ENCODE data around the gene CHAC1. TPM values are rescaled to one million over a fixed set of nuclear protein-coding genes. Genes with fewer than 3 reads are reported as not detected.

The CHAC1 gene
- total RNA-seq, 4 donors from 2014 or later = 0.66 to 1.6 (median 1.2) TPM; not detected in 1

DNA sequence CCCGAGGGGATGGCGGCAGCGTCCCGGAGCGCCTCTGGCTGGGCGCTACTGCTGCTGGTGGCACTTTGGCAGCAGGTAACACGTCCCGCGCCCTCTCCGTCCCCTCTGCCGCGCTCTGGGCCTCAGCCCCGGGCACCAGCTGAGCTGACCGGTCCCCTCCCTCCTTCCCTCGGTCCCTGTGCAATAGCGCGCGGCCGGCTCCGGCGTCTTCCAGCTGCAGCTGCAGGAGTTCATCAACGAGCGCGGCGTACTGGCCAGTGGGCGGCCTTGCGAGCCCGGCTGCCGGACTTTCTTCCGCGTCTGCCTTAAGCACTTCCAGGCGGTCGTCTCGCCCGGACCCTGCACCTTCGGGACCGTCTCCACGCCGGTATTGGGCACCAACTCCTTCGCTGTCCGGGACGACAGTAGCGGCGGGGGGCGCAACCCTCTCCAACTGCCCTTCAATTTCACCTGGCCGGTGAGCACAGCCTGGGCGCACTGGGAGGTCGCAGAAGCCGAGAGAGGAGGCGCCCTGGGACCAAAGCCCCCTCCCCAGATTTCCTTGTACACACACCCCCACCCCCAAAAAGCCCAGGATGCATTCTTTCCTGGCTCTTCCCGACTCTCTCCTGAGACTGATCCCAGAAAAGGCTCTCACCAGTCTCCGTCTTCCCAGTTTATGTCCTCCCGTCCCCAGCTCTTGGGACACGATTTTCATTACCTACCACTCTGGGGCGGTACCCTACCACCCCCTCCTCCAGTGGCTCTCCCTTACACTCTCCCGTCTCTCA is 23.4 kb upstream of the CHAC1 start:
- TF ChIP-seq, protein P1, sequence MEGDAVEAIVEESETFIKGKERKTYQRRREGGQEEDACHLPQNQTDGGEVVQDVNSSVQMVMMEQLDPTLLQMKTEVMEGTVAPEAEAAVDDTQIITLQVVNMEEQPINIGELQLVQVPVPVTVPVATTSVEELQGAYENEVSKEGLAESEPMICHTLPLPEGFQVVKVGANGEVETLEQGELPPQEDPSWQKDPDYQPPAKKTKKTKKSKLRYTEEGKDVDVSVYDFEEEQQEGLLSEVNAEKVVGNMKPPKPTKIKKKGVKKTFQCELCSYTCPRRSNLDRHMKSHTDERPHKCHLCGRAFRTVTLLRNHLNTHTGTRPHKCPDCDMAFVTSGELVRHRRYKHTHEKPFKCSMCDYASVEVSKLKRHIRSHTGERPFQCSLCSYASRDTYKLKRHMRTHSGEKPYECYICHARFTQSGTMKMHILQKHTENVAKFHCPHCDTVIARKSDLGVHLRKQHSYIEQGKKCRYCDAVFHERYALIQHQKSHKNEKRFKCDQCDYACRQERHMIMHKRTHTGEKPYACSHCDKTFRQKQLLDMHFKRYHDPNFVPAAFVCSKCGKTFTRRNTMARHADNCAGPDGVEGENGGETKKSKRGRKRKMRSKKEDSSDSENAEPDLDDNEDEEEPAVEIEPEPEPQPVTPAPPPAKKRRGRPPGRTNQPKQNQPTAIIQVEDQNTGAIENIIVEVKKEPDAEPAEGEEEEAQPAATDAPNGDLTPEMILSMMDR (IDR thresholded peaks at IDR 0.05; ENCODE audit: low read depth) = no peak

GRCh38 chr15:40930430-40931299 is 22.6 kb upstream of the CHAC1 start:
- TF ChIP-seq, protein P1 (IDR thresholded peaks at IDR 0.05; ENCODE audit: low read depth) = no peak

- TF ChIP-seq, protein P1 (IDR thresholded peaks at IDR 0.05; ENCODE audit: low read depth) = no peak
Observed at GRCh38 chr15:40931300-40932142, 21.8 kb upstream of the CHAC1 start.

DNA sequence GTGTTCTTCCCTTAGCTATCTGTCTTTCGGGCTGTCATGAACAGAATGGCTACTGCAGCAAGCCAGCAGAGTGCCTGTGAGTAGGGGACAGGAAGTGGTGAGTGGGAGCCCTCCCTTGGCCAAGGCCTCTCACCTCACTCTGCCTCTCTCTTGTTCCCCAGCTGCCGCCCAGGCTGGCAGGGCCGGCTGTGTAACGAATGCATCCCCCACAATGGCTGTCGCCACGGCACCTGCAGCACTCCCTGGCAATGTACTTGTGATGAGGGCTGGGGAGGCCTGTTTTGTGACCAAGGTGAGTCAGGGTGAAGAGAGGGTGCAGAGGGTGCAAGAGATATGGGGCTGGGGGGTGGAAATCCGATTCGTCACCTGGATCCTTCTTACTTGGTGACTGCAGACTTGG is 21.1 kb upstream of the CHAC1 start:
- TF ChIP-seq, protein P1 (IDR thresholded peaks at IDR 0.05; ENCODE audit: low read depth) = no peak

GRCh38 chr15:40932649-40933516 is 20.4 kb upstream of the CHAC1 start:
- TF ChIP-seq, protein P1 (IDR thresholded peaks at IDR 0.05; ENCODE audit: low read depth) = no peak

DNA sequence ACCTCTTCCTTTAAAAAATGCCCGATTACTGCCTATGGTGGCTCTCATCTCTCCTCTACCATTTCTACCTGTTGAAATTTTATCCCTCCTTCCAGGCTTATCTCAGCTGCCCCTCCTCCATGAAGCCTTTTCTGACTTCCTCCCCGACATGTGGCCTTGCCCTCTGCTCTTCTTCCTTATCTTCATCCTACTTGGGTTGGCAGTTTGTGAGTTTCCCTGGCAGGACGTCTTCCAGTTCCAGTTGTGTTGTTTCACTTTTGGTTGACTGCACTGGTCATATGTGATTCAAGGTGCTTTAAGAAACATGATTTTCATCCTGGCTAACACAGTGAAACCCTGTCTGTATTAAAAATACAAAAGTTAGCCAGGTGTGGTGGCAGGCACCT is 19.8 kb upstream of the CHAC1 start:
- TF ChIP-seq, protein P1 (IDR thresholded peaks at IDR 0.05; ENCODE audit: low read depth) = no peak

Measured in subcutaneous adipose tissue (tissue), 4 donors.